ENCODE measurements around the gene SMIM1. TPM values are rescaled to one million over a fixed set of nuclear protein-coding genes. Genes with fewer than 3 reads are reported as not detected.
A peak's percentile ranks its signal among the peaks of the same experiment; 100 is the strongest.

SMIM1 gene
- total and polyA plus RNA-seq, 9 of the 15 experiments (the other 6 are each of a cell fraction or from before 2014, with no cell fraction given) = 2.3 to 125 (median 24.3) TPM

- TF ChIP-seq TCFL5 (CRISPR knock-in tag; conservative IDR thresholded peaks at IDR 0.05) (no peak; the same call in 1 of the 2 replicates), ZNF143 (CRISPR knock-in tag; IDR thresholded peaks at IDR 0.05) (no peak), CHD7 (IDR thresholded peaks at IDR 0.05; ENCODE audit: low read depth, low read length) (no peak), TRIM24 (IDR thresholded peaks at IDR 0.05) (no peak), POLR3A (IDR thresholded peaks at IDR 0.05; ENCODE audit: borderline replicate concordance, extremely low read depth, insufficient read depth, insufficient read length) (no peak), KDM4B (IDR thresholded peaks at IDR 0.05; ENCODE audit: borderline replicate concordance in 2 of 2, low read depth in 1 of 2) (peak in 1 of 2 experiments; percentile 99; a peak in 2 of 4 replicates), ATF2 (CRISPR knock-in tag; IDR thresholded peaks at IDR 0.05) (no peak), ZNF445 (CRISPR knock-in tag; IDR thresholded peaks at IDR 0.05; ENCODE audit: low read depth) (no peak), SMARCB1 (IDR thresholded peaks at IDR 0.05; ENCODE audit: insufficient read length, low read depth) (no peak), ZNF76 (CRISPR knock-in tag; IDR thresholded peaks at IDR 0.05; ENCODE audit: borderline replicate concordance) (no peak), ELF4 (CRISPR knock-in tag; IDR thresholded peaks at IDR 0.05) (no peak; the same call in 1 of the 2 replicates), SMAD2 (IDR thresholded peaks at IDR 0.05; ENCODE audit: low read depth, low read length) (no peak), XRCC3 (IDR thresholded peaks at IDR 0.05) (no peak), ZNF561 (CRISPR knock-in tag; conservative IDR thresholded peaks at IDR 0.05) (no peak), PHB (CRISPR knock-in tag; IDR thresholded peaks at IDR 0.05) (no peak), POLR2H (tag; IDR thresholded peaks at IDR 0.05; ENCODE audit: low read depth) (no peak)
Measured at GRCh38 chr1:3796215-3797061, 23.9 kb downstream of the SMIM1 start, which contains the start of gene LRRC47 (continued).
